Measurements from ENCODE around the gene CLPTM1.
"Not testable (repeated sequence)": the region's sequence is repeated elsewhere in the genome, so short reads cannot be mapped to it uniquely, and the experiment has no call there.

Gene CLPTM1

DNA sequence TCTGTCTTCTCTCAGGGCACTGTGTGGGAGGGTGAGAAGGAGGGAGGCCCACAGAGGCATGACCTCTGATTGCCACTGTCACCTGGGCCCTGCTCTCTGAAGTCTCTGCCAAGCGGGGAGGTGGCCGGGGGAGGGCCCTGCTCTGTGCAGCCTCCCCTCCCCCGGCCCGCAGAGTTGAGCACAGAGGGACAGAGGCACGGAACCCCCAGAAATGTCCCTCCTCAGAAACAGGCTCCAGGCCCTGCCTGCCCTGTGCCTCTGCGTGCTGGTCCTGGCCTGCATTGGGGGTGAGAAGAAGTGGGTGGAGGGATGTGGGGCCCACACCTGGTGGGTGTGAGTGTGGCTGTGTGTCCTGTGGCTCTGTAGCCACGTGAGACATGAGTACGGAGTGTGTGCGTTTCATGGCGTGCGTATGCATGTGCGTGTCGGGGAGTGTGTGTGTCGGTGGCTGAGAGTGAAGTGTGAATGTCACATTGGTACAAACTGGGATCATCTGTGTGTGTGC lies 13.1 kb upstream of the CLPTM1 start, which contains the start of gene APOC4:
TSS of gene APOC4 (plus strand) at position 171 of the 505 bp plus-strand sequence. CDS start at position 212, 41 bp downstream.
- no peak for DNase-seq (ENCODE audit: low read depth)

- no peak for DNase-seq (ENCODE audit: low read depth)
Measured at GRCh38 chr19:44943801-44944249, 11.4 kb upstream of the CLPTM1 start.

DNA sequence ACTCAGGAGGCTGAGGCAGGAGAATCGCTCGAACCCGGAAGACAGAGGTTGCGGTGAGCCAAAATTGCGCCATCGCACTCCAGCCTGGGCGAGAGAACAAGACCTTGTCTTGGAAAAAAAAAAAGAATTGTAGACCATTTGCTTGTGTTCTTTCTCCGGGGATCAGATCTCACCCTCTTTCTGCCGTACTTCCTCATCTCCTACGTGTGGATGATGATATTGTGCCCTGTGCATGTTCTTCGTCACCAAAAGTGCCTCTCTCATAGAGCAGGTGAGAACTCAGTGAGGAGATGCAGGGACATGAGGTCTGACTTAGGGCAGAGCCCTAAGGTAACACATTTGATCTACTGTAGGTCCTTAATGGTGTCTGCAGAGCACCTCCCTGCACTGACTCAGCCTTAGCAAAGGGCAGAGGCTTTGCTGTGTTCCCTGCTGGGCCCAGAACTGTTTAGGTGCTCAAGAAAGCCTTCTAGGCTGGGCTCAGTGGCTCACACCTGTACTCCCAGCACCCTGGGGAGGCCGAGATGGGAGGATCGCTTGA lies 8.1 kb upstream of the CLPTM1 start:
- DNase-seq (ENCODE audit: low read depth), result no peak

- DNase-seq (ENCODE audit: low read depth), result no peak
Measured at GRCh38 chr19:44948237-44948636, 6.9 kb upstream of the CLPTM1 start.

DNA sequence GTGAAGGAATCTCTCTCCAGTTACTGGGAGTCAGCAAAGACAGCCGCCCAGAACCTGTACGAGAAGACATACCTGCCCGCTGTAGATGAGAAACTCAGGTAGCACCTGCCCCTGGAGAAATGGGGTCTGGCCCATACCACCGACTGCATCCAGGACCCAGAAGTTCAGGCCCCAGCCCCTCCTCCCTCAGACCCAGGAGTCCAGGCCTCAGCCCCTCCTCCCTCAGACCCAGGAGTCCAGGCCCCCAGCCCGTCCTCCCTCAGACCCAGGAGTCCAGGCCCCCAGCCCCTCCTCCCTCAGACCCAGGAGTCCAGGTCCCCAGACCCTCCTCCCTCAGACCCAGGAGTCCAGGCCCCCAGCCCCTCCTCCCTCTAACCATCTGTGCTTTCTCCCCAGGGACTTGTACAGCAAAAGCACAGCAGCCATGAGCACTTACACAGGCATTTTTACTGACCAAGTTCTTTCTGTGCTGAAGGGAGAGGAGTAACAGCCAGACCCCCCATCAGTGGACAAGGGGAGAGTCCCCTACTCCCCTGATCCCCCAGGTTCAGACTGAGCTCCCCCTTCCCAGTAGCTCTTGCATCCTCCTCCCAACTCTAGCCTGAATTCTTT lies 6.3 kb upstream of the CLPTM1 start:
- no peak for DNase-seq (ENCODE audit: low read depth)

- DNase-seq (ENCODE audit: low read depth), result no peak
Measured at GRCh38 chr19:44949550-44949949, 5.6 kb upstream of the CLPTM1 start.

DNA sequence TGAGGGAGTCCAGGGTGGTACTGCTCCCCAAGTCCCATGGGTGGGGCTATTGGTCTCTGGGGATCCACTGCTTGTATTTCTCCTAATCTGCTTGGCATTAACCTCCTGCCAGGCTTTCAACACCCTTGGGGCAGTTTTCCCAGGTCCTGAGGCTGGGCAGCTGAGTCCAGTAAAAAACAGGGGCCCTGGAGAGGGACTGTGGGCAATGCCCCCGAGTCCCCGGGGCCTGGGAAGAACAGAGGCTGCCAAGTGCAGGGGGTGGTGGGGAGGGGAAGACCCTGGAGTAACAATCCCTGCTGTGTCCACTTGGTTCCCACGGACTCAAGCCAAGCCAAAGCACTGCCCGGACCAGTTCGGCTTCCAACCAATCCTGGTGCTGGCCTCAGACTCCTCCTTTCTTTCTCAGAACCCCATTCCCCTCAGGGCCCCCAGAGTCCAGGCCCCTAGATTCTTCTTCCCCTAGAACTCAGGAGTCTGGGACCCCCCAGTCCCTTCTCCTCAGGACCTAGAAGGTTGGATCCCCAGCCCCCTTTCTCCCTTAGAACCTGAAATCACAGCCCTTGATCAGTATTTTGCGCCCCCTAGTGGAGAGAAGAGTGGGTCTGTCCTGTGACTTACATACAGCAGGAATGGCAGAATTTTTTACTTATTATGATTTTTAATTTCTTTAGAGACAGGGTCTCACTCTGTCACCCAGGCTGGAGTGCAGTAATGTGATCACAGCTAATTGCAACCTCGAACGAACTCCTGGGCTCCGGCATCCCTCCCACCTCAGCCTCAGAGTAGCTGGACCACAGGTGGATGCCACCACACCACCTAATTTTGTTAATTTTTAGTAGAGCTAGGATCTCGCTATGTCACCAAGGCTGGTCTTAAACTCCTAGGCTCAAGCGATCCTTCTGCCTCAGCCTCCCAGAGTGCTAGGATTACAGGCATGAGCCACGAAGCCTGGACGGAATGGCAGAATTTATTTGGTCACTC lies 3.7 kb upstream of the CLPTM1 start:
- peak; percentile 44 for DNase-seq (ENCODE audit: low read depth)

- DNase-seq (ENCODE audit: low read depth), result no peak
Measured at GRCh38 chr19:44954278-44954648, 917 bp upstream of the CLPTM1 start.

DNA sequence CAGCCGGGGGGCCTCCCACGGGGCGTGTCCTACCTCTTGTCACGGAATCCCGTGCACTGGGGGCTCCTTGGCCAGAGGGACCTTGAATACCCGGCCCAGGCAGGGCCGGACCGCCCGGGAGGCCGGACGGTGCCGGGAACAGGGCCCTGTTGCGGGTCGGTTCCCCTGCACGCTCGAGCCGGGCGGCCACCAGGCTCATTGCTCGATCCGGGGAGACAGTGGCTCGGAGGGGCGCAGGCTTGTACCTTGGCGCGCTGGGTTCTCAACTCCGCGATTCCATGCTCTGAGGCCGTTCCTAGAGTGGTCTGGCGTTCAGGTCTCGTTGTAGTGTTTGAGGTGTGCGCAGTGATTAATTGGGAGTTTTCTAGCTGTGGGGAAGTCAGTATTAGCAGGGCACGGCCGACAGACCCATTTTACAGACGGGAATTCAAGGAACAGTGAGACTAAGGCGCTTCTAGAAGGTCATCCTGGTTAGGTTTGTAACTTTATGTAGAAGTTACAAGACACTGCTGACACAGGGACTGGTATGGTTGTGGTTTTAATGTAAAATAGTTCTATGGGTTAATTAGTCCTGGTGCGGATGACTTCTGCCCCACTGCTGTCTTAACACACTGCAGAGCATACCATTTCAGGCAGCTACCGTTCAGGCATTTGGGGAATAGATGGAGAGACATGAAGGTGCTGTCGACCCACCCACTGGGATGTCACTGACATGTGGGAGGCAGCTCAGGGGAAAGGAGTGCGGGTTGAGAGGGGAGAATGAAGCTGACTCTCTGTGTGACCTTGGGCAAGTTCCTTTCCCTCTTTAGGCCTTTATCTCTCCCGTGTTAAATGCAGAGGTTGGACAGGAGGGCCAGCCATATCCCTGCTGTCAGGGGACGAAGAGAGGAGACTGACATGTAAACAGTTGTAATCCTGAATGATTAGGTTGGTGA lies 592 bp downstream of the CLPTM1 start:
- no peak for DNase-seq (ENCODE audit: low read depth)

GRCh38 chr19:44957526-44957925 lies 2.3 kb downstream of the CLPTM1 start:
- no peak for DNase-seq (ENCODE audit: low read depth)

GRCh38 chr19:44958090-44958489 lies 2.9 kb downstream of the CLPTM1 start:
- no peak for DNase-seq (ENCODE audit: low read depth)

DNA sequence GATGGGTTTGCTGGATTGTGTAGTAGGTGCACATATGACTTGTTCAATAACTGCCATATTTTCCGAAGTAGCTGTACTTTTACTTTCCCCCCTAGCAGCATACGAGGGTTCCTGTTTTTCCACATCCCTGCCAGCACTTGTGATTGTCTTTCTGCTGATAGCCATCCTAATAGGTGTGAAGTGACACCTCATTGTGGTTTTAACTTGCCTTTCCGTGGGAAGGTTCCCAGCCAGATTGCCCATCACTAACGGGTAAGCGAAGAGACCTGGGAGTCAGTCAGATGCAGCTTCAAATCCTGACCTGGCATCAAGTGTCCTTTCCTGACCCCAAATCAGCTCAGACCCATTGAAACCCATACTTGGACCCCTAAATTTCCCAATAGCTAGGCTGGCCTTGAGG lies 4.5 kb downstream of the CLPTM1 start:
- DNase-seq (ENCODE audit: low read depth), result no peak

DNA sequence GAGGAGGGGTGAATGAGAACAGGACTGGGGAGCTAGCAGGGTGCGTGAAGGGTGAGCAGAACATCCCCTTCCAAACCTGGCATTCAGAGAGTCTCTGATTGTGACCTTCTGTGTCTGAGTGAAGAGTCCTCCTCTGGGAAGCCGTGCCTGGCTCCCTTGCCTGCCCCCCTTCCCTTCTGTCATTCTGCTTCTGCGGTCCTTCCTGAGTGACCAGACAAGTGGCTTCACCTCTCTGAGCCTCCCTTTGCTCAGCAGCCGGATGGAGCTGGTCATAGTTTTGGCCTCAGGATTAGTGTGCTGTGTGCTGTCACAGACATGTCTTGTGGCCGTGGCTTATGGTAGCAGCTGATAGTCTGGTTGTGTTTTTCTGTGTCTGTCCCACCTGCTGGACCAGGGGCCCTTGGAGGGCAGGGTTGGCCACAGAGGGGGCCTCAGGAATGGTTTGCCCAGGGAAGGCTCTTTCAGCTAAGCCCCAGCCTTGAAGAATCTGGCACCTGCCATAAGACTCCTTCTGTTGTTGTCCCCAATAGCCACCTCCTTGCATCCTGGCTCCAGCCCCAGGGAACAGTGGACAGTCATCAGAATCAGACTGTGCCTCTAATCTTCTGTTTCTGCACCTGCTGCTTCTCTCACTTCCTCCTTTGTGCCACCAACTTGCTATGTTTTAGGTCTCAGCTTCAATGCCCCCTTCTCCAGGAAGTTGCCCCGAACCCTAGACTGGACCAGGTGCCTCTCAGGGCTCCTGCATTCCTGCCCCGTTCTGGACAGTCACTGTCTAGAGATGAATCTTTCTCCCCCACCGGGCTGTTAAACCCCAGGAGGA lies 5.9 kb downstream of the CLPTM1 start:
- DNase-seq (ENCODE audit: low read depth), result no peak

DNA sequence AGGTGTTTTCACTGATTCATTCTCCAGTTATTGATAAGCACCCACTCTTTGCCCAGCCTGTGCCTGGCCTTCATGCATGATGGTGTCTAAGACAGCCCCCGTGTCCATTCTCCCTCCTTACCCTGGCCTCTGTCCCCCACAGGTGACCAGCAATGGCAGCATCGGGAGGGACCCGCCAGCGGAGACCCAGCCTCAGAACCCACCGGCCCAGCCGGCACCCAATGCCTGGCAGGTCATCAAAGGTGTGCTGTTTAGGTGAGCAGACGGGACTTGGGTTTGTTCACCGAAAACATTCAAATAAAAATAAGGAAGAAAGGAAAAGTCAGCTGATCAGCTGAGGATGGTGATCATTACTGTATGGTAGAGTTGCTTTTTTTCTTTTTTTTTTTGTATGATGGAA lies 6.6 kb downstream of the CLPTM1 start:
- no peak for DNase-seq (ENCODE audit: low read depth)

DNA sequence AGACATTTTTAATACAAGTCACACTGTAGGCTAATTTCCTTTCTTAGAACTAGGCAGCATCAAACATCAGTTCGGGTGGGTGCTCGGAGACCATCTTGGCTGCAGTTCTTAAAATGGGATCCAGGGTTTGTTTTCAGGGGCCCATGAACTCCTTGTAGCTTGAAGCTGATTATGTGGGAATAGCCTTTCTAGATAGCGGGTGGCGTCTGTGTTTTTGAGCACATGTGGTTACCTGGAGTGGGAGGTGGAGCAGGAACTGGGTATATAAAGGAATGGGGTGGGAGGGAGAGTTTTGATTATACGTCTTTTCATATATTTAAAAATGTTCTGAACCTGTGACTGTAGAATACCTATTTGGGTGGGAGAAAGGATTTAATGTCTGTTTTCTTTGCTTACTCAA lies 12.9 kb downstream of the CLPTM1 start:
- no peak for DNase-seq (ENCODE audit: low read depth)

- no peak for DNase-seq (ENCODE audit: low read depth)
Measured at GRCh38 chr19:44968670-44969069, 13.5 kb downstream of the CLPTM1 start.

DNA sequence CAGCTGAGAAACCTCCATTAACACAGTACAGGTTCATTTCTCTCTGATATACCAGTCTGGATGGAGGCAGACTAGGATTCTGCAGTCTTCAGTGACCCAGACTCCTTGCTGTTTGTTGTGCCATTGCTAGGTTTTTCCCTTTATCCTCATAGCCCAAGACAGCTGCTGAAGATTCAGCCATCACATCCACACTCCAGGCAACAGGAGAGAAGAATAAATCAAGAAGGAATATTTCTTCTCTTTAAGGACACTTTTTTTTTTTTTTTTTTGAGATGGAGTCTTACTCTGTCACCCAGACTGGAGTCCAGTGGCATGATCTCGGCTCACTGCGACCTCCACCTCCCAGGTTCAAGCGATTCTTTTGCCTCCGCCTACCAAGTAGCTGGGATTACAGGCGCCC lies 14.3 kb downstream of the CLPTM1 start:
- no peak for DNase-seq (ENCODE audit: low read depth)

- DNase-seq (ENCODE audit: low read depth), result not testable (repeated sequence)
Measured at GRCh38 chr19:44971451-44971850, 16.3 kb downstream of the CLPTM1 start.

DNA sequence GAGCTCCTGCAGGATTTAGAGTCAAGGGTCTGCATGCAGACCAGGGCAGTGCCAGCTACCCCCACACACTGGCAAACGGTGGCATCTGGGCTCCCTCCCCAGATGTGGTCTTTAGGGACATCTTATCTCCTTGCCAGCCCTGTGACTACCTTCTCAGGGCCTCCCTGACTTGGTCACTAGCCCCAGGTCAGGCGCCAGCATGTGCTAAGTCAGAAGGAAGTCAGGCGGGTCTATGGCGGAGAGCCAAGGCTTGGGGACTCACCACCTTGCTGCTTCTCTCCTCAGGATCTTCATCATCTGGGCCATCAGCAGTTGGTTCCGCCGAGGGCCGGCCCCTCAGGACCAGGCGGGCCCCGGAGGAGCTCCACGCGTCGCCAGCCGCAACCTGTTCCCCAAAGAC lies 17.6 kb downstream of the CLPTM1 start:
- no peak for DNase-seq (ENCODE audit: low read depth)

DNA sequence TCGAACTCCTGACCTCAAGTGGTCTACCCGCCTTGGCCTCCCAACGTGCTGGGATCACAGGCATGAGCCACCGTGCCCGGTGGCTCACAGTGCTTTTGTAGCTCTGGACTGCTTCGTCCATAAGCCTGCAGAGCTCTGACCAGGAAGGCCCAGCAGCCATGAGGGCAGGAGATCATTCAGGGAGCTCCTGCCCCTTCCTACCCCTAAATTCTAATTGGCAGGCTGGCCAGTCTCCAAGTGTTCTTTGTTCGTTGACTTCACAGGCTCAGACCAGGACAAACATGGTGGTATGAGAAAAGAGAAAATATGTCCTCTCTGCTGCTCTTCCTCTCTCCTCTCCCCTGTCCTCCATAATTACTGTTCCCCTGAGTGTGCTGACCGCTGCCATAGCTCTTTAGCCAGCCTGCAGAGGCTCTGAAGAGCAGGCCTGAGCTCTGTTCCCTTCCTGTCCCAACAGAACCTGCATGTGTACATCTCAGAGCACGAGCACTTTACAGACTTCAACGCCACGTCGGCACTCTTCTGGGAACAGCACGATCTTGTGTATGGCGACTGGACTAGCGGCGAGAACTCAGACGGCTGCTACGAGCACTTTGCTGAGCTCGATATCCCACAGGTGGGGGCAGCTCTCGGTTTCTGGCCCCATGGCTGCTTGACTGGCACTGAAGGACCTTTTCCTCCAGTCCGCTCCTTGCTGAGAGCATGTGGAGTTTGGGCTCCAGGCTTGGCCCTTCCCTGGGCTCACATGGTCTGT lies 19.0 kb downstream of the CLPTM1 start:
- no peak for DNase-seq (ENCODE audit: low read depth)

Data from activated T-cell treated with anti-CD3 and anti-CD28 coated beads for 1 hour (primary cell).